ENCODE data around the gene BLNK.

- TF ChIP-seq CTCF (IDR thresholded peaks at IDR 0.05) (no peak), POLR2A (IDR thresholded peaks at IDR 0.05) (no peak)
These were observed 35.9 kb downstream of the BLNK start for GRCh38 chr10:96235326-96236089.

All from body of pancreas (tissue), 4 donors.